Testis (tissue), 3 donors: ENCODE measurements around the gene GABRR2. TPM values are rescaled to one million over a fixed set of nuclear protein-coding genes. Genes with fewer than 3 reads are reported as not detected.
A peak's percentile ranks its signal among the peaks of the same experiment; 100 is the strongest.

Experiments used
- DNase-seq: peaks from one replicate; pipeline ENCODE4 v3.0.0-alpha.2; 2019
- H3K27ac ChIP-seq, 2 donors: fragments of 200-600 bp; sonication (generic); one replicate each; pipeline ENCODE4 v1.5.1; 2019
- H3K27me3 ChIP-seq: fragments of 200-600 bp; sonication (generic); one replicate; pipeline ENCODE4 v1.5.1; 2019
- H3K36me3 ChIP-seq: fragments of 200-600 bp; sonication (generic); one replicate; pipeline ENCODE4 v1.5.1; 2017; ENCODE audit warnings: low read depth; ENCODE audit errors: missing control alignments
- H3K4me1 ChIP-seq: fragments of 200-600 bp; sonication (generic); one replicate; pipeline ENCODE4 v1.5.1; 2019
- H3K4me3 ChIP-seq, 2 donors: fragments of 200-600 bp; sonication (generic); one replicate each; pipeline ENCODE4 v1.5.1; 2017 to 2019
- H3K9me3 ChIP-seq: fragments of 200-600 bp; sonication (generic); one replicate; pipeline ENCODE4 v1.5.1; 2017
- POLR2A ChIP-seq: fragments of 450-650 bp; IDR thresholded peaks from one replicate; pipeline ENCODE4 v1.6.1; 2017; ENCODE audit warnings: antibody characterized with exemption, mild to moderate bottlenecking, moderate library complexity
- WGBS, 2 donors: methylation state at CpG; one replicate each; pipeline ENCODE4 v1.1.5; 2018; 5-methylcytosine and 5-hydroxymethylcytosine counted together
- intact Hi-C: fragments of 100-400 bp; cut with DNase I; formaldehyde crosslinking; loops from one replicate; pipeline ENCODE4 v1.15.1; 2023; ENCODE audit warnings: low total_unique reads
- polyA plus RNA-seq: library from polyadenylated mRNA; stranded (reverse); fragments of 350-450 nt; fragmentation: Illumina TruSeq; extraction: RNeasy Lipid Tissue Mini Kit (QIAGEN cat#74804); gene quantifications from one replicate; pipeline ENCODE4 v1.2.3, GENCODE V29; 2014; ENCODE audit warnings: low read depth, low replicate concordance; ENCODE audit not compliant: insufficient read depth
- total RNA-seq, 2 donors: library from RNA; depleted of rRNA; stranded (reverse); fragments of >200 nt; gene quantifications; one replicate each; pipeline ENCODE4 v1.2.3, GENCODE V29; 2016
- TF ChIP-seq, protein P1 (sequence below), 3 experiments: fragments of 450-650 bp in 2 of 3; fragments of 200-600 bp in 1 of 3; sonication (generic) in 1 of 3; IDR thresholded peaks; one replicate each; pipeline ENCODE4 v1.5.1; 2016 to 2019; ENCODE audit warnings: antibody characterized with exemption in 3 of 3, mild to moderate bottlenecking in 2 of 3, moderate library complexity in 1 of 3

Gene GABRR2
- total and polyA plus RNA-seq, 3 donors from 2014 or later = 0.62 to 0.79 TPM; not detected in 1

DNA sequence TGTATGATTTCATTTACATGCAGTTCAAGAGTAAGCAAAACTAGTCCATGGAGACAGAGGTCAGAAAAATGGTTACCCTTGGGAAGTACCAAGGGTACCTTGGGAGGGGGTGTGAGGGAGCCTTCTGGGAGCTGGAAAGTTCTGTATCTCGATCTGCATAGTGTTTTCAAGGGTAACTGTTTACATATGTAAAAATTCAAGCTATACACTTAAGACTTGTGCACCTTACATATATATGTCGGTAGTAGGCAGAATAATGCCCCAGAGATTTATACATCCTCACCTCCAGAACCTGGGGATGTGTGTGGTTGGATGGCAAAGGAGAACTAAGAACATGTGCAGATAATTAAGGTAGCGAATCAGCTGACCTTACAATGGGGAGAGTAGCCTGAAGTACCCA is 31.0 kb downstream of the GABRR2 start:
- no peak for DNase-seq
- H3K9me3 ChIP-seq = no peaks in the 10 kb centered on the region
- intact Hi-C loops = no loop called here
- H3K27me3 ChIP-seq = no peaks in the 10 kb centered on the region
- no peak overlapping the region for H3K4me3 ChIP-seq
- H3K36me3 ChIP-seq = no peaks in the 10 kb centered on the region
- TF ChIP-seq, protein P1, sequence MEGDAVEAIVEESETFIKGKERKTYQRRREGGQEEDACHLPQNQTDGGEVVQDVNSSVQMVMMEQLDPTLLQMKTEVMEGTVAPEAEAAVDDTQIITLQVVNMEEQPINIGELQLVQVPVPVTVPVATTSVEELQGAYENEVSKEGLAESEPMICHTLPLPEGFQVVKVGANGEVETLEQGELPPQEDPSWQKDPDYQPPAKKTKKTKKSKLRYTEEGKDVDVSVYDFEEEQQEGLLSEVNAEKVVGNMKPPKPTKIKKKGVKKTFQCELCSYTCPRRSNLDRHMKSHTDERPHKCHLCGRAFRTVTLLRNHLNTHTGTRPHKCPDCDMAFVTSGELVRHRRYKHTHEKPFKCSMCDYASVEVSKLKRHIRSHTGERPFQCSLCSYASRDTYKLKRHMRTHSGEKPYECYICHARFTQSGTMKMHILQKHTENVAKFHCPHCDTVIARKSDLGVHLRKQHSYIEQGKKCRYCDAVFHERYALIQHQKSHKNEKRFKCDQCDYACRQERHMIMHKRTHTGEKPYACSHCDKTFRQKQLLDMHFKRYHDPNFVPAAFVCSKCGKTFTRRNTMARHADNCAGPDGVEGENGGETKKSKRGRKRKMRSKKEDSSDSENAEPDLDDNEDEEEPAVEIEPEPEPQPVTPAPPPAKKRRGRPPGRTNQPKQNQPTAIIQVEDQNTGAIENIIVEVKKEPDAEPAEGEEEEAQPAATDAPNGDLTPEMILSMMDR (IDR thresholded peaks at IDR 0.05) = no peak
- TF ChIP-seq POLR2A = no peak
- 91 to 93% methylated on average over 3 of the region's 3 CpGs for WGBS, 2 donors
- no peaks in the 10 kb centered on the region for H3K4me1 ChIP-seq
- H3K27ac ChIP-seq = no peak overlapping the region

DNA sequence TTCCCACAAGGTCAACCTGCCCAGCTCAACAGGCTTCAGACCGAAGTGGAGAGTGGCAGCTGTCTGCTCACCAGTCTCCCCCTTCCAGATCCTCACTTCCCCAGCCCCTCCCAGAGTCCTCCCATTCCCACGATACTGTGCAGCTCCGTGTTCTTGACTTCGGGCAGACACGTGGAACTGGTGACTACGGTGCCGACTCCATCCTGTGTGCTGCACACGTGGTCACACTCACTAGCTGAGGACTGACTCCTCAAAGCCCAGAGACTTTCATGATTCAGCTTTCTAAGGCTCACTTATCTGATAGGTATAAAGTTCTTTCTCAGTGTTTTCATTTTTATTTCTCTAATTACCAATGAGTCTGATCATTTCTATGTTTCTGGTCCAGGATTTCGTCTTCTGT is 32.4 kb downstream of the GABRR2 start:
- Histone ChIP-seq H3K4me3 (no peak overlapping the region), H3K27me3 (no peaks in the 10 kb centered on the region), H3K9me3 (no peaks in the 10 kb centered on the region), H3K27ac (no peak overlapping the region), H3K4me1 (no peaks in the 10 kb centered on the region), H3K36me3 (no peaks in the 10 kb centered on the region)
- 91 to 93% methylated on average over 9 of the region's 9 CpGs for WGBS, 2 donors
- intact Hi-C loops = no loop called here
- no peak for TF ChIP-seq POLR2A
- TF ChIP-seq, protein P1 (IDR thresholded peaks at IDR 0.05) = no peak
- no peak for DNase-seq

DNA sequence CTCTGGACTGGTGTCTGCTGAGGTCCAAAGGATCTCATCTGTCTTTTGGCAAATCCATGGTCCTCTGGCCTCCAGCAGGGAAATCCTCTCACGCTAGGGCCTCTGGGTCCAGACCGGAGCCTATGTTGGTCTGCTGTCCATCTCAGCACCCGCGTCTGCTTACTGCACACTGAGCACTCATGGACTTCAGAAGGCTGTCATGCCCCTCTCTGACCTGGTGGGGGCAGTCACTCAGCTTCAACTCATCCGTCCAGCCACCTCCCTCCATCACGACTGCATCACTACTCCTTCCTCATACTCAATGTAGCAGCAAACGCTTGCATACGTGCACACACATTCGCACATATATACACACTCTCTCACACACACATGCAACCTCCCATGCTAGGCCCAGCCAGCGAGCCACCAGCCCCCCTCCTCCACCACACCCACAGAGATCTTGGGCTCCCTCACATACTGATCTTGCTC is 33.3 kb downstream of the GABRR2 start:
- Histone ChIP-seq H3K27ac (no peak overlapping the region), H3K4me1 (no peaks in the 10 kb centered on the region), H3K27me3 (no peaks in the 10 kb centered on the region), H3K9me3 (no peaks in the 10 kb centered on the region), H3K4me3 (no peak overlapping the region), H3K36me3 (no peaks in the 10 kb centered on the region)
- DNase-seq = peak; percentile 50
- intact Hi-C loops = no loop called here
- 85% methylated on average over 8 to 10 of the region's 10 CpGs for WGBS, 2 donors
- TF ChIP-seq POLR2A = no peak
- TF ChIP-seq, protein P1 (IDR thresholded peaks at IDR 0.05) = peak in 1 of 3 experiments; percentile 35

DNA sequence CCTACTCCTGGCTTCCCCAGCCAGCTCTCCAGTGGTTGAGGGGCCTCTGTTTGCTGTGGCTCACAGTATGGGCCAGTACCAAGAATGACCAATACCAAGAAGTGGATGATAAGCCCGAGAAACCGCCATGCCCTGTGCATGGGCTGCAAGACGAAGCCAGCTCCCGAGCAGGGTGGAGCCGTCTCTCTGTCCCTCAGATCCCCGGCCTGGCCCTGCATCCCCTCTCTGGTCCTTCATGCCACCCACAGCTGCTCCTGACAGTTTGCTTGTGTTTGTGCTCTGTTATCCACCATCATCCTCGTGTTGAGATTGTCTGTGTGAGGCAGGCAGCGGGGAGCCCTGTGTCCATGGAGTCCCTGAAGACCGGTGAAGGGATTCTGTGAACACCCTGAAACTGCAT is 36.1 kb downstream of the GABRR2 start:
- TF ChIP-seq, protein P1 (IDR thresholded peaks at IDR 0.05) = no peak
- TF ChIP-seq POLR2A = no peak
- H3K27ac ChIP-seq = no peak overlapping the region
- no peaks in the 10 kb centered on the region for H3K36me3 ChIP-seq
- H3K4me1 ChIP-seq = peaks cover 4% of the 10 kb centered on the region
- no peak overlapping the region for H3K4me3 ChIP-seq
- no peaks in the 10 kb centered on the region for H3K9me3 ChIP-seq
- DNase-seq = no peak
- whole genome bisulfite sequencing, 2 donors = 91 to 98% methylated on average over 9 of the region's 9 CpGs
- intact Hi-C loops = no loop called here
- H3K27me3 ChIP-seq = no peaks in the 10 kb centered on the region

DNA sequence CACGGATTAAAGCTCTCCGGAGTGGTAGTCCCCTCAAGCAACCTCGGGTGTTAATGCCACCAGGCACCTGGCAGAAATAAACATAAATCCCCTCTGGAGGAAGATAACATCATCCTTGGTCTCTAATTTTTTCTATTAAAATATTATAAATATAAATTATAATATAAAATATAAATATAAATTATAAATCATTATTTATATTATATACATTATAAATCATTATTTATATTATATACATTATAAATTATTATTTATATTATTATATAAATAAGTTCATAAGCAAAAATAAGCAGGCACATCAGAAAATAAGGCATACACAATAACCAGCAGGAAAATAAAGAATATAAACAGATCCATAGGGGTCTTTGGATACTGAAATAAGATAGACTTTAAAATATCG is 39.2 kb downstream of the GABRR2 start:
- no peak for DNase-seq
- Histone ChIP-seq H3K27me3 (no peaks in the 10 kb centered on the region), H3K27ac (no peak overlapping the region), H3K36me3 (no peaks in the 10 kb centered on the region), H3K9me3 (no peaks in the 10 kb centered on the region), H3K4me3 (no peak overlapping the region), H3K4me1 (peaks cover 12% of the 10 kb centered on the region)
- 95% methylated on average over 4 of the region's 4 CpGs for WGBS, 2 donors
- TF ChIP-seq, protein P1 (IDR thresholded peaks at IDR 0.05) = no peak
- TF ChIP-seq POLR2A = no peak
- intact Hi-C loops = no loop called here
